ENCODE data around the gene CEP104.

Gene CEP104

GRCh38 chr1:3893190-3893589, 36.2 kb upstream of the CEP104 start:
- no peak for DNase-seq

- no peak for DNase-seq
Observed at GRCh38 chr1:3892748-3893147, 35.7 kb upstream of the CEP104 start.

- DNase-seq: no peak
Observed at GRCh38 chr1:3891329-3891865, 34.4 kb upstream of the CEP104 start.

GRCh38 chr1:3890389-3891328, 33.6 kb upstream of the CEP104 start:
- DNase-seq: no peak

- no peak for DNase-seq
Observed at GRCh38 chr1:3889936-3890335, 32.9 kb upstream of the CEP104 start.

GRCh38 chr1:3888301-3888700, 31.3 kb upstream of the CEP104 start:
- DNase-seq: no peak

GRCh38 chr1:3886691-3887090, 29.7 kb upstream of the CEP104 start:
- no peak for DNase-seq

- DNase-seq: no peak
Observed at GRCh38 chr1:3886106-3886670, 29.2 kb upstream of the CEP104 start.

GRCh38 chr1:3885611-3886010, 28.6 kb upstream of the CEP104 start:
- no peak for DNase-seq

GRCh38 chr1:3884966-3885365, 28.0 kb upstream of the CEP104 start:
- no peak for DNase-seq

- DNase-seq: no peak
Observed at GRCh38 chr1:3883194-3883925, 26.3 kb upstream of the CEP104 start.

- DNase-seq: no peak
Observed at GRCh38 chr1:3881193-3881480, 24.1 kb upstream of the CEP104 start.

GRCh38 chr1:3880429-3881192, 23.6 kb upstream of the CEP104 start:
- no peak for DNase-seq

- DNase-seq: no peak
Observed at GRCh38 chr1:3879787-3880428, 22.9 kb upstream of the CEP104 start.

- no peak for DNase-seq
Observed at GRCh38 chr1:3879099-3879498, 22.1 kb upstream of the CEP104 start.

- DNase-seq: no peak
Observed at GRCh38 chr1:3876716-3877115, 19.7 kb upstream of the CEP104 start.

- DNase-seq: no peak
Observed at GRCh38 chr1:3874736-3875135, 17.7 kb upstream of the CEP104 start.

- DNase-seq: no peak
Observed at GRCh38 chr1:3872546-3872945, 15.5 kb upstream of the CEP104 start.

GRCh38 chr1:3871451-3871805, 14.4 kb upstream of the CEP104 start:
- no peak for DNase-seq

GRCh38 chr1:3869751-3870301, 12.8 kb upstream of the CEP104 start:
- no peak for DNase-seq

- no peak for DNase-seq
Observed at GRCh38 chr1:3868464-3869006, 11.5 kb upstream of the CEP104 start.

GRCh38 chr1:3865606-3866160, 8.7 kb upstream of the CEP104 start:
- no peak for DNase-seq
